ENCODE data around the gene UMODL1.

UMODL1 gene

GRCh38 chr21:42030311-42030710 is 40.8 kb upstream of the UMODL1 start:
- TF ChIP-seq CTCF (IDR thresholded peaks at IDR 0.05; ENCODE audit: insufficient read depth, low read length) (no peak), REST (IDR thresholded peaks at IDR 0.05; ENCODE audit: insufficient replicate concordance, low read depth) (no peak), POLR2AphosphoS5 (IDR thresholded peaks at IDR 0.05; ENCODE audit: low read depth) (no peak), SPI1 (IDR thresholded peaks at IDR 0.05; ENCODE audit: borderline replicate concordance, low read depth) (no peak), GABPA (IDR thresholded peaks at IDR 0.05; ENCODE audit: low read depth) (no peak)
- H3K27me3 ChIP-seq (ENCODE audit: insufficient read depth, poor library complexity, severe bottlenecking), result no peaks in the 10 kb centered on the region
- no peak overlapping the region for H3K4me3 ChIP-seq (replicated peaks; ENCODE audit: insufficient read depth, low read length)
- H3K27ac ChIP-seq (replicated peaks), result no peak overlapping the region
- DNase-seq (ENCODE audit: low read depth in 1 of 2, low spot score in 1 of 2), result no peak

- TF ChIP-seq REST (IDR thresholded peaks at IDR 0.05; ENCODE audit: insufficient replicate concordance, low read depth) (no peak), POLR2AphosphoS5 (IDR thresholded peaks at IDR 0.05; ENCODE audit: low read depth) (no peak), SPI1 (IDR thresholded peaks at IDR 0.05; ENCODE audit: borderline replicate concordance, low read depth) (no peak), GABPA (IDR thresholded peaks at IDR 0.05; ENCODE audit: low read depth) (no peak), CTCF (IDR thresholded peaks at IDR 0.05; ENCODE audit: insufficient read depth, low read length) (no peak)
- DNase-seq (ENCODE audit: low read depth in 1 of 2, low spot score in 1 of 2), result no peak
- no peaks in the 10 kb centered on the region for H3K27me3 ChIP-seq (ENCODE audit: insufficient read depth, poor library complexity, severe bottlenecking)
- H3K27ac ChIP-seq (replicated peaks), result no peak overlapping the region
- no peak overlapping the region for H3K4me3 ChIP-seq (replicated peaks; ENCODE audit: insufficient read depth, low read length)
These were observed 39.9 kb upstream of the UMODL1 start for GRCh38 chr21:42031241-42031640.

GRCh38 chr21:42031816-42032215 is 39.3 kb upstream of the UMODL1 start:
- Histone ChIP-seq H3K27me3 (ENCODE audit: insufficient read depth, poor library complexity, severe bottlenecking) (no peaks in the 10 kb centered on the region), H3K4me3 (replicated peaks; ENCODE audit: insufficient read depth, low read length) (no peak overlapping the region), H3K27ac (replicated peaks) (no peak overlapping the region)
- no peak for DNase-seq (ENCODE audit: low read depth in 1 of 2, low spot score in 1 of 2)
- no peak for TF ChIP-seq POLR2AphosphoS5 (IDR thresholded peaks at IDR 0.05; ENCODE audit: low read depth)
- no peak for TF ChIP-seq GABPA (IDR thresholded peaks at IDR 0.05; ENCODE audit: low read depth)
- TF ChIP-seq REST (IDR thresholded peaks at IDR 0.05; ENCODE audit: insufficient replicate concordance, low read depth), result no peak
- no peak for TF ChIP-seq CTCF (IDR thresholded peaks at IDR 0.05; ENCODE audit: insufficient read depth, low read length)
- no peak for TF ChIP-seq SPI1 (IDR thresholded peaks at IDR 0.05; ENCODE audit: borderline replicate concordance, low read depth)
